GM23248 (cell line): ENCODE results near the gene HOXC11. TPM values are rescaled to one million over a fixed set of nuclear protein-coding genes. Genes with fewer than 3 reads are reported as not detected.

Experiments
- DNase-seq: peaks from one replicate; pipeline ENCODE4 v3.0.0-alpha.2; 2015
- H2AFZ ChIP-seq: fragments of 200-600 bp; sonication (generic); 2 replicates; pipeline ENCODE4 v1.6.1; 2016; ENCODE audit warnings: antibody characterized with exemption
- H3F3A ChIP-seq: fragments of 200-600 bp; sonication (generic); 2 replicates; pipeline ENCODE4 v1.6.1; 2016; ENCODE audit warnings: mild to moderate bottlenecking, antibody characterized with exemption, mixed run types; ENCODE audit not compliant: insufficient read depth
- H3K27ac ChIP-seq: fragments of 200-600 bp; sonication (generic); 2 replicates; pipeline ENCODE4 v1.5.1; 2016; ENCODE audit warnings: mild to moderate bottlenecking
- H3K27me3 ChIP-seq: fragments of 200-600 bp; sonication (generic); replicated peaks from 2 replicates; pipeline ENCODE4 v1.6.1; 2016; ENCODE audit warnings: mild to moderate bottlenecking; ENCODE audit not compliant: insufficient read depth
- H3K36me3 ChIP-seq: fragments of 200-600 bp; sonication (generic); 2 replicates; pipeline ENCODE4 v1.6.1; 2016; ENCODE audit warnings: low read depth, mild to moderate bottlenecking
- H3K4me1 ChIP-seq: fragments of 200-600 bp; sonication (generic); 2 replicates; pipeline ENCODE4 v1.6.1; 2016; ENCODE audit warnings: mild to moderate bottlenecking; ENCODE audit not compliant: insufficient read depth
- H3K4me2 ChIP-seq: fragments of 200-600 bp; sonication (generic); one replicate; pipeline ENCODE4 v1.6.1; 2016; ENCODE audit warnings: mild to moderate bottlenecking; ENCODE audit not compliant: unreplicated experiment
- H3K4me3 ChIP-seq: fragments of 200-600 bp; sonication (generic); 2 replicates; pipeline ENCODE4 v1.5.1; 2016; ENCODE audit warnings: mild to moderate bottlenecking
- H3K79me2 ChIP-seq: fragments of 200-600 bp; sonication (generic); 2 replicates; pipeline ENCODE4 v1.6.1; 2016; ENCODE audit warnings: mild to moderate bottlenecking; ENCODE audit not compliant: insufficient read depth
- H3K9ac ChIP-seq: fragments of 200-600 bp; sonication (generic); 2 replicates; pipeline ENCODE4 v1.6.1; 2016; ENCODE audit warnings: mild to moderate bottlenecking
- H3K9me2 ChIP-seq: fragments of 200-600 bp; sonication (generic); 2 replicates; pipeline ENCODE4 v1.6.1; 2016; ENCODE audit warnings: mixed run types, mild to moderate bottlenecking, moderate library complexity; ENCODE audit not compliant: insufficient read depth
- H3K9me3 ChIP-seq: fragments of 200-600 bp; sonication (generic); one replicate; pipeline ENCODE4 v1.6.1; 2017; ENCODE audit warnings: low read depth
- H4K20me1 ChIP-seq: fragments of 200-600 bp; sonication (generic); 2 replicates; pipeline ENCODE4 v1.6.0; 2016; ENCODE audit not compliant: insufficient read depth
- EZH2 ChIP-seq: fragments of 200-600 bp; sonication (generic); IDR thresholded peaks from 2 replicates; pipeline ENCODE4 v1.6.1; 2018; ENCODE audit warnings: antibody characterized with exemption, mild to moderate bottlenecking; ENCODE audit not compliant: insufficient read depth, poor library complexity, severe bottlenecking
- EZH2phosphoT487 ChIP-seq: fragments of 200-600 bp; sonication (generic); IDR thresholded peaks from 2 replicates; pipeline ENCODE4 v1.6.1; 2018; ENCODE audit warnings: antibody characterized with exemption, moderate library complexity, mild to moderate bottlenecking, low read depth; ENCODE audit not compliant: insufficient read depth
- WGBS, 2 experiments: methylation state at CpG; one replicate each; pipeline ENCODE4 v1.1.6; 2015 to 2017; ENCODE audit warnings: low lambda C conversion rate in 2 of 2, low coverage in 1 of 2; ENCODE audit errors: missing lambda C conversion rate in 2 of 2; 5-methylcytosine and 5-hydroxymethylcytosine counted together
- in situ Hi-C: fragments of 300-500 bp; cut with MboI; formaldehyde crosslinking; loops from 2 replicates; pipeline ENCODE4 v1.15.0; 2020
- polyA plus RNA-seq: library from polyadenylated mRNA; unstranded; fragments of >200 nt; fragmentation: Nextera tagmentation; extraction: Ambion mirVana; gene quantifications from 2 replicates; pipeline ENCODE4 v1.2.1, GENCODE V29; 2016
- total RNA-seq: library from RNA; depleted of rRNA; stranded (reverse); fragments of >200 nt; shearing (Covaris generic); gene quantifications from 2 replicates; pipeline ENCODE4 v1.2.3, GENCODE V29; 2014; rRNA removed

Gene HOXC11
- total RNA-seq (not detected in 2 replicates), polyA plus RNA-seq (not detected in 2 replicates)

GRCh38 chr12:53972722-53973235 lies at the start of gene HOXC11:
HOXC11 (plus strand) TSS chr12:53973126; CDS start chr12:53973242, 116 bp downstream.
- TF ChIP-seq EZH2phosphoT487 = peak; percentile 43; the same call in 1 of the 2 replicates
- peak; percentile 100 for TF ChIP-seq EZH2
- Histone ChIP-seq H3K9me2 (no peaks in the 10 kb centered on the region), H3K27ac (no peak within 1 kb of the TSS), H4K20me1 (no peaks in the 10 kb centered on the region), H2AFZ (peak within 1 kb of the TSS; percentile 15; the same call in 1 of the 2 replicates), H3K9ac (no peak within 1 kb of the TSS), H3K9me3 (no peaks in the 10 kb centered on the region), H3K4me3 (peak within 1 kb of the TSS; percentile 11; the same call in 1 of the 2 replicates), H3K27me3 (peaks cover 99% of the 10 kb centered on the region), H3K36me3 (no peaks in the 10 kb centered on the region), H3K4me1 (no peaks in the 10 kb centered on the region), H3F3A (no peaks in the 10 kb centered on the region), H3K79me2 (no peaks in the 10 kb centered on the region), H3K4me2 (no peak within 1 kb of the TSS)
- in situ Hi-C loops = no loop called here
- no peak for DNase-seq
- 10 to 14% methylated on average over 16 to 21 of the region's 21 CpGs for WGBS, 2 experiments

DNA sequence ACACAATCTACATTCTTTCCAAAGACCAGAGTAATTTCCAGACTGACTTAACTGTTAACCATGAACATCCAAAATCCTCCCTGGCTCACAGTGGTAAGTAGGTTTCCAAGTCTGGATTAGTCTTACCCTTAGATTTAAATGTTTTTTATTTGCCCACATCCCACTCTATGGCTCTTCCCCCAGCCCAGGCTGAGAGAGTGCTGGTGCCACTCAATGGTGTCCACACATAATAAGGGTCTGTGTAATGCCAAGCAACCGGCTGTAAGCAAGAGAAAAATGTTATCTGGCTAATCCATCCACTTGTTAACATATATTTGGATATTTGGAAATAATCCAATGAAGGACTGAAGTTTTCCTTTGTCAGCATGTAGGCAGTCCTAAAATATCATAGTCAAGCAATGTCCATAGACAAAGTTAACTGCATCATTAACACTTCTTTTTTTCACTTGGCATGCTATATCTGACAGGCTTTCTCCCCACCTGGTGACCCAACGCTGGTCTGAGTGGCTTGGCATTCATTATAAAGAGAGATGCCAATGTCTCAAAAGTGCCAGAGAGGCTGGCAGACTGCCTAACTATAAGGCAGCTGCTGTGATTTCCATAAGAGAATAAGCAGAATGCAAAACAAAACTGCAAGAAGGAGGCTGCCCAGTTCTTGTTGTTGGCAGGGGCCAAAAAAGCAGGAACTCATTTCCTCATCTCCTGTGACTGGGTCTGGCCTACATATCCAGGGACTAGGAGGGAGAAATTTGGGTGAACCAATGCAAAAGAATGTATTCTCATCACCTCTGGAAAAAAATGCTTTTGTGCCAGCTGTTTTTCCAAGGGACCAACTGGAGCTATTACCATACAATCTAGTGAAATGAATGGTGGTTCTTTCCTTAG lies 48.2 kb upstream of the HOXC11 start:
- Histone ChIP-seq H3K79me2 (no peaks in the 10 kb centered on the region), H3K9me3 (no peaks in the 10 kb centered on the region), H3K9ac (no peak overlapping the region), H3F3A (no peaks in the 10 kb centered on the region), H4K20me1 (no peaks in the 10 kb centered on the region), H3K27me3 (peaks cover 99% of the 10 kb centered on the region), H3K4me3 (no peak overlapping the region), H3K27ac (no peak overlapping the region), H3K9me2 (no peaks in the 10 kb centered on the region), H3K36me3 (no peaks in the 10 kb centered on the region), H2AFZ (no peak overlapping the region), H3K4me1 (no peaks in the 10 kb centered on the region), H3K4me2 (no peak overlapping the region)
- in situ Hi-C loops = no loop called here
- 9 to 19% methylated on average over 2 of the region's 2 CpGs for WGBS, 2 experiments
- TF ChIP-seq EZH2phosphoT487 (no peak), EZH2 (no peak)
- DNase-seq = no peak

- 14 to 16% methylated on average over 39 to 45 of the region's 45 CpGs for WGBS, 2 experiments
- Histone ChIP-seq H3K79me2 (no peaks in the 10 kb centered on the region), H3K9me3 (no peaks in the 10 kb centered on the region), H4K20me1 (no peaks in the 10 kb centered on the region), H3F3A (no peaks in the 10 kb centered on the region), H3K27ac (no peak overlapping the region), H3K4me1 (no peaks in the 10 kb centered on the region), H3K4me3 (no peak overlapping the region), H3K9ac (no peak overlapping the region), H3K4me2 (no peak overlapping the region), H3K27me3 (peaks cover 99% of the 10 kb centered on the region), H2AFZ (no peak overlapping the region), H3K9me2 (no peaks in the 10 kb centered on the region), H3K36me3 (no peaks in the 10 kb centered on the region)
- DNase-seq = no peak
- TF ChIP-seq EZH2 (peak; percentile 66), EZH2phosphoT487 (no peak)
- in situ Hi-C loops = no loop called here
Measured at GRCh38 chr12:53927220-53928029, 45.5 kb upstream of the HOXC11 start.
